HG02885 (cell line): ENCODE data around the gene ZNF496.
"Not testable (repeated sequence)": the region's sequence is repeated elsewhere in the genome, so short reads cannot be mapped to it uniquely, and the experiment has no call there.

Source experiments
- ATAC-seq: cut with Tn5 transposase; IDR thresholded peaks from one replicate; pipeline ENCODE4 v1.9.1; 2021; ENCODE audit warnings: mild to moderate bottlenecking; ENCODE audit not compliant: unreplicated experiment, poor library complexity

Gene ZNF496

GRCh38 chr1:247331525-247332214 lies at the start of gene ZNF496:
Gene ZNF496 (minus strand): TSS chr1:247331867. CDS start chr1:247329578, 2,289 bp downstream.
- ATAC-seq = peak; percentile 63

- no peak for ATAC-seq
Observed at GRCh38 chr1:247378334-247379073, 46.8 kb upstream of the ZNF496 start.

- not testable (repeated sequence) for ATAC-seq
Observed at GRCh38 chr1:247377656-247378055, 46.0 kb upstream of the ZNF496 start.

GRCh38 chr1:247376659-247377058 lies 45.0 kb upstream of the ZNF496 start:
- ATAC-seq = no peak

GRCh38 chr1:247375747-247376146 lies 44.1 kb upstream of the ZNF496 start:
- no peak for ATAC-seq

GRCh38 chr1:247374651-247375334 lies 43.1 kb upstream of the ZNF496 start:
- ATAC-seq = not testable (repeated sequence)

GRCh38 chr1:247373721-247374141 lies 42.1 kb upstream of the ZNF496 start:
- ATAC-seq = no peak

GRCh38 chr1:247371801-247372259 lies 40.2 kb upstream of the ZNF496 start:
- ATAC-seq = no peak

- no peak for ATAC-seq
Observed at GRCh38 chr1:247370786-247371732, 39.4 kb upstream of the ZNF496 start.

- no peak for ATAC-seq
Observed at GRCh38 chr1:247368490-247369145, 37.0 kb upstream of the ZNF496 start.

GRCh38 chr1:247367786-247368422 lies 36.2 kb upstream of the ZNF496 start:
- ATAC-seq = no peak

GRCh38 chr1:247366926-247367645 lies 35.4 kb upstream of the ZNF496 start:
- no peak for ATAC-seq

GRCh38 chr1:247366345-247366744 lies 34.7 kb upstream of the ZNF496 start:
- not testable (repeated sequence) for ATAC-seq

- ATAC-seq = no peak
Observed at GRCh38 chr1:247365023-247365422, 33.4 kb upstream of the ZNF496 start.

GRCh38 chr1:247363000-247363399 lies 31.3 kb upstream of the ZNF496 start:
- ATAC-seq = not testable (repeated sequence)

GRCh38 chr1:247362153-247362552 lies 30.5 kb upstream of the ZNF496 start:
- ATAC-seq = no peak

GRCh38 chr1:247360991-247361731 lies 29.5 kb upstream of the ZNF496 start:
- no peak for ATAC-seq
